CD4-positive, CD25-positive, alpha-beta regulatory T cell (primary cell): ENCODE results near the gene HRCT1. TPM values are rescaled to one million over a fixed set of nuclear protein-coding genes. Genes with fewer than 3 reads are reported as not detected.

Source experiments
- ATAC-seq, 2 donors: fragments of 150-1000 bp; cut with Tn5 transposase; one replicate each; pipeline ENCODE4 v1.10.0; 2021; ENCODE audit warnings: low read depth in 2 of 2, moderate number of reproducible peaks in 2 of 2, moderate library complexity in 1 of 2
- DNase-seq, 3 donors: peaks; one replicate each; pipeline versions ENCODE4 v3.0.0 to v3.0.0-alpha.2; 2012 to 2022; ENCODE audit warnings: mixed read lengths in 1 of 3
- H3K27ac ChIP-seq: one replicate; pipeline ENCODE4 v1.7.0; 2013; ENCODE audit warnings: mild to moderate bottlenecking, low read length; ENCODE audit not compliant: insufficient read depth, poor library complexity, severe bottlenecking
- H3K27me3 ChIP-seq: one replicate; pipeline ENCODE4 v1.7.0; 2013; ENCODE audit warnings: low read length; ENCODE audit not compliant: control insufficient read depth, insufficient read depth
- H3K36me3 ChIP-seq: one replicate; pipeline ENCODE4 v1.7.0; 2013; ENCODE audit warnings: mild to moderate bottlenecking, low read length, moderate library complexity; ENCODE audit not compliant: control insufficient read depth, insufficient read depth
- H3K4me1 ChIP-seq: 2 replicates; pipeline ENCODE4 v1.7.0; 2013; ENCODE audit warnings: mild to moderate bottlenecking, low read length; ENCODE audit not compliant: insufficient read depth, control insufficient read depth, poor library complexity, severe bottlenecking
- H3K4me3 ChIP-seq: one replicate; pipeline ENCODE4 v1.7.0; 2013; ENCODE audit warnings: low read depth, mild to moderate bottlenecking, low read length, moderate library complexity
- H3K9me3 ChIP-seq, 2 experiments: 1 replicate in 1 of 2; 2 replicates in 1 of 2; pipeline ENCODE4 v1.7.0; 2013; ENCODE audit warnings: low read length in 2 of 2, mild to moderate bottlenecking in 1 of 2, moderate library complexity in 1 of 2; ENCODE audit not compliant: control insufficient read depth in 2 of 2
- H3K27ac Mint-ChIP-seq, 3 donors: one replicate each; pipeline ENCODE4 v1.8.0; 2020 to 2022; ENCODE audit warnings: mild to moderate bottlenecking in 3 of 3, mixed read lengths in 3 of 3, moderate library complexity in 2 of 3
- H3K27me3 Mint-ChIP-seq: one replicate; pipeline ENCODE4 v1.8.0; 2022; ENCODE audit warnings: mild to moderate bottlenecking, mixed read lengths
- H3K36me3 Mint-ChIP-seq: one replicate; pipeline ENCODE4 v1.8.0; 2020; ENCODE audit warnings: mixed read lengths
- H3K4me1 Mint-ChIP-seq, 4 donors: one replicate each; pipeline ENCODE4 v1.8.0; 2020 to 2022; ENCODE audit warnings: mixed read lengths in 4 of 4, mild to moderate bottlenecking in 1 of 4
- H3K4me3 Mint-ChIP-seq, 4 donors: one replicate each; pipeline ENCODE4 v1.8.0; 2020 to 2022; ENCODE audit warnings: mild to moderate bottlenecking in 4 of 4, mixed read lengths in 4 of 4, moderate library complexity in 3 of 4
- H3K9me3 Mint-ChIP-seq, 7 donors: one replicate each; pipeline ENCODE4 v1.8.0; 2020 to 2022; ENCODE audit warnings: mixed read lengths in 7 of 7, mild to moderate bottlenecking in 3 of 7, moderate library complexity in 2 of 7
- polyA plus RNA-seq, 4 donors: library from polyadenylated mRNA; unstranded; fragments of 300-500 nt; fragmentation: Illumina TruSeq; gene quantifications; one replicate each; pipeline ENCODE4 v1.2.3, GENCODE V29; 2021
- total RNA-seq: library from RNA; stranded (reverse); gene quantifications from one replicate; pipeline ENCODE4 v1.2.3, GENCODE V29; 2022

The HRCT1 gene
- total and polyA plus RNA-seq, 5 donors from 2014 or later = not detected

GRCh38 chr9:35862328-35862727, 43.7 kb upstream of the HRCT1 start:
- Histone ChIP-seq H3K9me3 (no peaks in the 10 kb centered on the region), H3K36me3 (no peaks in the 10 kb centered on the region), H3K27me3 (peaks cover 8% of the 10 kb centered on the region), H3K4me1 (no peaks in the 10 kb centered on the region), H3K27ac (no peak overlapping the region), H3K4me3 (no peak overlapping the region)
- DNase-seq (no peak), ATAC-seq (no peak)
- no peak overlapping the region for H3K27ac Mint-ChIP-seq
- H3K9me3 Mint-ChIP-seq = no peaks in the 10 kb centered on the region
- peaks cover 12% of the 10 kb centered on the region for H3K27me3 Mint-ChIP-seq
- H3K4me1 Mint-ChIP-seq = peaks cover 0 to 2% (median 0%) of the 10 kb centered on the region in 4 donors
- H3K36me3 Mint-ChIP-seq = no peaks in the 10 kb centered on the region
- no peak overlapping the region for H3K4me3 Mint-ChIP-seq

- DNase-seq (no peak), ATAC-seq (no peak)
- Mint-ChIP-seq H3K4me1 (no peaks in the 10 kb centered on the region), H3K36me3 (no peaks in the 10 kb centered on the region), H3K27ac (no peak overlapping the region), H3K27me3 (peaks cover 12% of the 10 kb centered on the region), H3K9me3 (no peaks in the 10 kb centered on the region), H3K4me3 (no peak overlapping the region)
- Histone ChIP-seq H3K4me3 (no peak overlapping the region), H3K27me3 (peaks cover 8% of the 10 kb centered on the region), H3K9me3 (no peaks in the 10 kb centered on the region), H3K4me1 (no peaks in the 10 kb centered on the region), H3K36me3 (no peaks in the 10 kb centered on the region), H3K27ac (no peak overlapping the region)
These were observed 42.4 kb upstream of the HRCT1 start for GRCh38 chr9:35863583-35863982.

GRCh38 chr9:35864695-35865255, 41.2 kb upstream of the HRCT1 start:
- no peak for ATAC-seq
- Mint-ChIP-seq H3K4me3 (no peak overlapping the region), H3K27me3 (peaks cover 12% of the 10 kb centered on the region), H3K27ac (no peak overlapping the region), H3K9me3 (no peaks in the 10 kb centered on the region), H3K36me3 (no peaks in the 10 kb centered on the region), H3K4me1 (no peaks in the 10 kb centered on the region)
- Histone ChIP-seq H3K4me1 (no peaks in the 10 kb centered on the region), H3K9me3 (no peaks in the 10 kb centered on the region), H3K27me3 (peaks cover 8% of the 10 kb centered on the region), H3K4me3 (no peak overlapping the region), H3K36me3 (no peaks in the 10 kb centered on the region), H3K27ac (no peak overlapping the region)
- no peak for DNase-seq

GRCh38 chr9:35867538-35867937, 38.5 kb upstream of the HRCT1 start:
- Histone ChIP-seq H3K36me3 (no peaks in the 10 kb centered on the region), H3K4me1 (no peaks in the 10 kb centered on the region), H3K27me3 (peaks cover 2% of the 10 kb centered on the region), H3K27ac (no peak overlapping the region), H3K9me3 (no peaks in the 10 kb centered on the region), H3K4me3 (no peak overlapping the region)
- H3K27me3 Mint-ChIP-seq = peaks cover 5% of the 10 kb centered on the region
- H3K36me3 Mint-ChIP-seq = no peaks in the 10 kb centered on the region
- DNase-seq (no peak), ATAC-seq (no peak)
- no peak overlapping the region for H3K4me3 Mint-ChIP-seq
- H3K27ac Mint-ChIP-seq = no peak overlapping the region
- H3K4me1 Mint-ChIP-seq = peaks cover 0 to 4% (median 0%) of the 10 kb centered on the region in 4 donors
- H3K9me3 Mint-ChIP-seq = no peaks in the 10 kb centered on the region

GRCh38 chr9:35868933-35869332, 37.1 kb upstream of the HRCT1 start:
- Histone ChIP-seq H3K27ac (no peak overlapping the region), H3K36me3 (no peaks in the 10 kb centered on the region), H3K9me3 (no peaks in the 10 kb centered on the region), H3K4me3 (no peak overlapping the region), H3K4me1 (no peaks in the 10 kb centered on the region), H3K27me3 (no peaks in the 10 kb centered on the region)
- Mint-ChIP-seq H3K27me3 (peaks cover 9% of the 10 kb centered on the region), H3K9me3 (no peaks in the 10 kb centered on the region), H3K4me3 (no peak overlapping the region), H3K27ac (no peak overlapping the region), H3K4me1 (peaks cover 0 to 6% (median 0%) of the 10 kb centered on the region in 4 donors), H3K36me3 (no peaks in the 10 kb centered on the region)
- ATAC-seq (no peak), DNase-seq (no peak)

GRCh38 chr9:35869621-35870216, 36.3 kb upstream of the HRCT1 start:
- H3K36me3 ChIP-seq = no peaks in the 10 kb centered on the region
- Mint-ChIP-seq H3K36me3 (no peaks in the 10 kb centered on the region), H3K27ac (peak overlapping the region in 1 of 3 donors; percentile 62), H3K4me1 (peaks cover 0 to 6% (median 0%) of the 10 kb centered on the region in 4 donors), H3K9me3 (no peaks in the 10 kb centered on the region), H3K4me3 (no peak overlapping the region), H3K27me3 (peaks cover 4% of the 10 kb centered on the region)
- H3K4me3 ChIP-seq = no peak overlapping the region
- no peaks in the 10 kb centered on the region for H3K9me3 ChIP-seq
- no peaks in the 10 kb centered on the region for H3K27me3 ChIP-seq
- H3K27ac ChIP-seq = no peak overlapping the region
- DNase-seq (no peak), ATAC-seq (no peak)
- H3K4me1 ChIP-seq = no peaks in the 10 kb centered on the region

- Mint-ChIP-seq H3K4me1 (peaks cover 0 to 6% (median 0%) of the 10 kb centered on the region in 4 donors), H3K9me3 (no peaks in the 10 kb centered on the region), H3K4me3 (no peak within 1 kb of the TSS), H3K27me3 (peaks cover 5% of the 10 kb centered on the region), H3K27ac (peak within 1 kb of the TSS in 1 of 3 donors; percentile 62), H3K36me3 (no peaks in the 10 kb centered on the region)
- Histone ChIP-seq H3K36me3 (no peaks in the 10 kb centered on the region), H3K27me3 (no peaks in the 10 kb centered on the region), H3K9me3 (no peaks in the 10 kb centered on the region), H3K27ac (no peak within 1 kb of the TSS), H3K4me1 (no peaks in the 10 kb centered on the region), H3K4me3 (no peak within 1 kb of the TSS)
- no peak for ATAC-seq
- no peak for DNase-seq
These were observed 35.6 kb upstream of the HRCT1 start, which contains the start of gene OR13J1 for GRCh38 chr9:35870351-35870923. Gene OR13J1, minus strand, starts transcription at chr9:35870401. Its CDS starts 0 bp downstream, at chr9:35870401.

- ATAC-seq = no peak
These were observed 34.5 kb upstream of the HRCT1 start for GRCh38 chr9:35871545-35871944.

More at GRCh38 chr9:35871545-35871944, 34.5 kb upstream of the HRCT1 start:
- H3K4me3 Mint-ChIP-seq = no peak overlapping the region
- H3K9me3 Mint-ChIP-seq = peaks cover 0 to 1% (median 0%) of the 10 kb centered on the region in 7 donors
- Histone ChIP-seq H3K36me3 (no peaks in the 10 kb centered on the region), H3K27ac (no peak overlapping the region), H3K4me1 (no peaks in the 10 kb centered on the region), H3K4me3 (no peak overlapping the region), H3K9me3 (peaks cover 0 to under 1% of the 10 kb centered on the region in 2 experiments), H3K27me3 (peaks cover 3% of the 10 kb centered on the region)
- H3K36me3 Mint-ChIP-seq = no peaks in the 10 kb centered on the region
- no peak for DNase-seq
- H3K27me3 Mint-ChIP-seq = peaks cover 16% of the 10 kb centered on the region
- H3K4me1 Mint-ChIP-seq = peaks cover 0 to 6% (median 0%) of the 10 kb centered on the region in 4 donors
- H3K27ac Mint-ChIP-seq = no peak overlapping the region
